Glomerular visceral epithelial cell (primary cell): Measurements from ENCODE around the gene ST3GAL3.

ENCODE experiments used
- DNase-seq: peaks from one replicate; pipeline ENCODE4 v3.0.0-alpha.2; 2016; ENCODE audit errors: extremely low spot score

ST3GAL3 gene

GRCh38 chr1:43851561-43852338 lies 144.4 kb downstream of the ST3GAL3 start:
- DNase-seq = no peak

- DNase-seq = peak; percentile 77
Observed at GRCh38 chr1:43853161-43853921, 146.0 kb downstream of the ST3GAL3 start.

- no peak for DNase-seq
Observed at GRCh38 chr1:43854473-43854872, 147.1 kb downstream of the ST3GAL3 start.

DNA sequence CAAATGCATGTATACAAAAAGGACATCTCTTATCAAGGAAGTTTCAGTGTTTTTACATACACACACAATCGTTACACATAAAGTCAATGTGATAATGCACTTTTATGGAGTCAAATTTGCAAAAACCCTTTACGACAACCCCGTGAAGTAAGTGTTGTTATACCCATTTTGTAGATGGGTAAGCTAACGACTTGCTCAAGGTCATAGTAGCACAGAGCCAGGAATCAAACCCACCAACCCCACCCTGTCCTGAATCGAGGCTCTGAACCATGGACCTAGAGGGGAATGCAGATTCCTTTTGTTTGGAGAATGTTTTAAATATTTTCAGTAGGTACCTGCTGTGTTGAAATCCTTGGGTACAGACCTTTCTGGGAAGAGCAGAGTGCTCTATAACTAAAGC lies 148.9 kb downstream of the ST3GAL3 start:
- no peak for DNase-seq

DNA sequence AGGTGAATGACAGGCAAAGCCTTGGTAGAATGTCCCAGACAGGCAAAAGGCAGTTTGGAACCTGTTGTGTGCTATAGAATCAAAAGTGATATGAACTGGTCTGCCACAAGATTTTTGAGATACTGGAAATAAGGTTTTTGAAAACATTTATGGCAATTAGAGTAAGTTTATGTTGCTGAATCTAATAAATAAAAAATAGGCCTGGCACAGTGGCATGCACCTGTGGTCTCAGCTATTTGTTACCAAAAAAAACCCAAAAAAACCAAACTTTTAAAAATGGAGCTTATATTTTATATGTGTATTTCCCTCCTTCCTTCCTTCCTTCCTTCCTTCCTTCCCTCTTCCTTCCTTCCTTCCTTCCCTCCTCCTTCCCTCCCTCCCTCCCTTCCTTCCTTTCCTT lies 149.8 kb downstream of the ST3GAL3 start:
- DNase-seq = no peak

DNA sequence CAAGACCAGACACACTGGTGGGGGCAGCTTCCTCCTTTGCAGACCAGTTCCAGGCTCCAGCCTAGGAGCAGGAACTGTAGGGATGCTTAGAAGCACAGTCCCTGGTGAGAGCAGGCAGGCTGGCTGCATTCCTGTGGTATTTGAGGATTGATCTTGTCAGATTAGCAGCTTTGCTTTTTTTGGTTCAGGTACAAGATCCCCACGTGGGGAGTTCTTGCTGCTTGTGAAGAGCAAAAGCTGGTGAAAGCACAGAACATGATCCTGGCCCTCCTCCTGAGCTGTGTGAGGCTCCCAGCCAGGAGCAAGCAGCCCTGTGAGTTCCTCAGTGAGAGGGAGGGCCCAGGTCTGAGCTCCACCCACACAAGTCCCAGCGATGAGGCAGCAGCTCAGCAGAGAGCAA lies 151.0 kb downstream of the ST3GAL3 start:
- peak; percentile 93 for DNase-seq

GRCh38 chr1:43861337-43861736 lies 154.0 kb downstream of the ST3GAL3 start:
- no peak for DNase-seq

- no peak for DNase-seq
Observed at GRCh38 chr1:43861988-43862735, 154.8 kb downstream of the ST3GAL3 start.

- DNase-seq = no peak
Observed at GRCh38 chr1:43864111-43865045, 157.0 kb downstream of the ST3GAL3 start.

GRCh38 chr1:43866201-43866600 lies 158.9 kb downstream of the ST3GAL3 start:
- DNase-seq = no peak

- DNase-seq = no peak
Observed at GRCh38 chr1:43867976-43868740, 160.8 kb downstream of the ST3GAL3 start.

- no peak for DNase-seq
Observed at GRCh38 chr1:43868741-43869067, 161.4 kb downstream of the ST3GAL3 start.

DNA sequence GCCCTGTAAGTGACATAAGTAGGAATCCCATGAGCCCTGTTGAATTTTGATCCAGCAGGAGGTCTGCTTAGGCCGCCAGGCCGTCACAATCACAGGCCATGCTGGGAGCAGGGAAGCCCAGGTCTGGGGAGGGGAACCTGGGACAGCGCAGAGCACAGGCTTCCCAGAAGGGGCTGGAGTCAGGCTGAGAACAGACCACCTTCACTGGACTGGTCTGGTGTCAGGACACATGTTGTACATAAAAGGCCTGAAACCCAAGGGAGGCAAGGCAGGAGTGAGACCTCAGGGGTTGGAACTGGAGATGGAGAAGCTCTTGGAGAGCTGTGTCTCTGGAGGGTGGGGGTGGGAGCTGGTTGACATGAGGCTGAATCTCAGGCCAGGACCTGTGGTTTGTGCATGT lies 163.0 kb downstream of the ST3GAL3 start:
- DNase-seq = no peak

DNA sequence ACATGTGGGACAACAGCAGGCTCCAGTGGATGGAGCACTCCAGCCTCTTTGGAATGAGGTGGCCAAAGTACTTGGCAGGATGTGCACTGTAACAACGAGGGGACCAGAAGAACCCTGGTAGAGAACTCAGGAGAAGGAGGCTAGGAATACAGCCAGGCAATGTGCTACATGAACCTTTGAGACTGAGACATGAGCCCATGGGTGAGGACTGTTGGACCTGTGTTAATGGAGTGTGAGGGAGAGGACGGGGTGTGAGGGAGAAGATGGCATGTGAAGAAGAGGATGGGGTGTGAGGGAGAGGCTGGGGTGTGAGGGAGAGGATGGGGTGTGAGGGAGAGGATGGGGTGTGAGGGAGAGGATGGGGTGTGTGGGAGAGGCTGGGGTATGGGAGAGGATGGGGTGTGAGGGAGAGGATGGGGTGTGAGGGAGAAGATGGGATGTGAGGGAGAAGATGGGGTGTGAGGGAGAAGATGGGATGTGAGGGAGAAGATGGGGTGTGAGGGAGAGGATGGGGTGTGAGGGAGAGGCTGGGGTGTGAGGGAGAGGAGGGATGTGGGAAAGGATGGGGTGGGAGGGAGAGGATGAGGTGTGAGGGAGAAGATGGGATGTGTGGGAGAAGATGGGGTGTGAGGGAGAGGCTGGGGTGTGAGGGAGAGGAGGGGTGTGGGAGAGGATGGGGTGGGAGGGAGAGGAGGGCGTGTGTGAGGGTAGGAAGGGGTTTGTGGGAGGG lies 164.0 kb downstream of the ST3GAL3 start:
- DNase-seq = no peak

DNA sequence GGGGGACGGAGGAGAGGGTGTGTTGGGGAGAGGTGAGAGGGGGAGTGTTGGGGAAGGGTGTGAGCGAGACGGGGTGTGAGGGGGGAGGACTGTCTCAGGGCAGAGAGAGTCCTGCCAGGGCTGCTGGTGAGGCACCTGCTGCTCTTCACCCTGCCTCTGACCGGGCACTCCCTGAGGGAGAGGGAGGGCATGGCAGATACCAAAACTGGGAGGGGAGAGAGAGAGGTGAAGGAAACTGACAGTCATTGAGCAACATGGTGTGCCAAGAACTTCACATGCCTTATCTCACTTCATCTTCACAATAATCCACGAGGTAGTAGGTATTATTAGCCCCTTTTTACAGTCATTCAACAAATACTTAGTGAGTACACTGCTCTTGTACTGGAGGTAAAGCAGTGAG lies 164.9 kb downstream of the ST3GAL3 start:
- DNase-seq = no peak

DNA sequence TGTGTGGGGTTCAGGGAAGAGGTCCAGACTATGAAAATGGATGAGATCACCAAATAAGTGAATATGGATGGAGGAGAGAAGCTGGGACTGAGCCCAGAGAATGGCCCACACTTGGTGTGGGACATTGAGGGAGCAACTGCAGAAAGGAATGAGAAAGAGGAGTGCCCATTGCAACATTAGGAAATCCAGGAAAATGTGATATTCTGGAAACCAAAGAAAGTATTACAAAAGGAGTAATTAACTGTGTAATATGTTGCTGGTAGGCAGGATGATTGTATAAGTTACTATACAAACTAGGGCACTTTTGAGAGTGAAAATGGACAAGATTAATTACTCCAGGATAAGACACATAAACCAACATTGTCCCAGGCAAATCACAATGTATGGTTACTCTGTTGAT lies 166.5 kb downstream of the ST3GAL3 start:
- DNase-seq = no peak

DNA sequence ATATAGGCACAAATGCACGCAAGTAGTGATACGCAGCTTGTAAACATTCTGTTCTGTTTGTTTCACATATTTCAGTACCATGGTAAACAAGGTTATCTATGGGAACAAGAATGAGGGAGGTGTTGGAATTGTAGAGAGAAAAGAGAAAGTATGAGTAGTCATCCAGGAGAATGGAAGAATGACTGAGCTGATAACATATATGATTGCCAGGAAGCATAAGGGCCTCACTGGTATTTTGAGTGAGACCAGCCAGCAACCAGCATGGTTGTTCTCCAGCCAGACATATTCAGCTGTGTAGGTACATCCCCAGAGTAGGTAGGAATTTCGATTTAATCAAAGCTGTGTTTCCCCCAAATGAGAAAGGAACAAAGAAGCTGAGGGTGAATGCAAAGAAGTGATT lies 167.4 kb downstream of the ST3GAL3 start:
- DNase-seq = no peak

DNA sequence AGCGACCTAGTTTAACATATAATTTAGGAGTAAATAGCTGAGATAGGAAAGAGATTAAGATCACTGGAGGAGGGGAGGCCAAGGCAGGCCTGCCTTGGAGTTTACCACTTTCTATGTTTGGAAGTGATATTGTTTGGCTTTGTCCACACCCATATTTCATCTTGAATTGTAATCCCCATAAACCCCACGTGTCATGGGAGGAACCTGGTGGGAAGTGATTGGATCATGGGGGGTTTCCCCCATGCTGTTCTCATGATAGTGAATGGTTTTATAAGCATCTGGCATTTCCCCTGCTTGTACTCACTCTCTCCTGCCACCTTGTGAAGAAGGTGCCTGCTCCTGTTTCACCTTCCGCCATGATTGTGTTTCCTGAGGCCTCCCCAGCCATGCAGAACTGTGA lies 168.0 kb downstream of the ST3GAL3 start:
- DNase-seq = no peak

DNA sequence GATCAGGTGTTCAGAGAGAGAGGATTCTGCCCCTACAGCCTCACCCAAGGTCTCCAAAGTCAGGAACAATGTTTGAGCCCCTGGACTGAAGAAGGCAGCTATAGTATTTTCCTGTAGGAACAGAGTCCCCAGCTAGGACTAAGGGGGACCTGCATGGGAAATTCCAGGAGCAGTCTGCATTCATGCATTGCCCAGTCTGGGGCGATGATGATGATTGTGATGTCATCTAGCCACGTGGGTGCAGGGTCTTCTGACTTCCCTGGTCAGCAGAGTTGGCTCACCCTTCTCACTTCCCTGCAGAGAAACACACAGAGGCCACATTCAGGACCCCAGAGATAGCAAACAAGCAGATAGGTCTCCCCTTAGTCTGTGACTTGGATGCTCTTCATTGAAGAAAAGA lies 169.8 kb downstream of the ST3GAL3 start:
- DNase-seq = no peak

GRCh38 chr1:43878440-43878839 lies 171.1 kb downstream of the ST3GAL3 start:
- DNase-seq = no peak
